ENCODE measurements around the gene GRIK4.

Gene GRIK4

DNA sequence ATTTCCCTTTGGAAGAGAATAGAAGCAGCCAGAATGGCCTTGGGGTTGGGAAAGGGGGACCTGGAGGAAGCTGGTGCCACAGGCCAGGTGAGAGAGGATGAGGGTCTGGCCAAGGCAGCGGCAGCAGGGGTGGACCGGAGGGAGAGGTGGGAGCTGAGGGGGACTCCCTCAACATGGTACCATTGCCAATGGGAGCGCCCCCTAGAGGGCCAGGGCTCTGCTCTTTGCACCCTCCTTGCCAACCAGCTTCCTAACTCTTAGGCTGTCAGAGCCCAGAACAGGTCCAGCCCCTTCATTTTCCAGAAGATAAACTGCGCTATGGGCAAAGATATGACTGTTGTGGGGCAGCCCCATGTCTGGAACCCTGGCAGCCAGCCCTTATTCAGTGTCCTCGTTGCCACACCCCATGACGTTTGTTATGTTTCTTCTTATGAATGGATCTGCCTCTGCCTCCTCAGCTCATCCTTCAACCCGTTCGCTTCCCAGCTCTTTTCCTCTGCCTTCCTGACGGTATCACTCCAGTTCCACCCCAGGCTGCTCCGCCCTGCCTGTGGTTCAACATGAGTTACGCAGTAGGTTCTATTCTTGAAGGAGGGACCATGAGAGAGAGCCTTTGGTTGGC is 185.2 kb downstream of the GRIK4 start:
- no peak for DNase-seq (ENCODE audit: low read depth, low spot score)
- CTCF ChIA-PET, result interaction anchor here (1.0 to 3.3 kb wide), 5 partner anchors 11 to 185 kb away, joined by 3 to 29 read pairs (median 4); partner anchors contain the start of gene GRIK4
- TF ChIP-seq CTCF (IDR thresholded peaks at IDR 0.05; ENCODE audit: insufficient read depth, low read length, missing control alignments), result no peak
- H3K4me3 ChIP-seq (ENCODE audit: low read depth, low read length), result no peak overlapping the region
- POLR2A ChIA-PET, result no interaction called here

GRCh38 chr11:120698918-120699317 is 187.4 kb downstream of the GRIK4 start:
- DNase-seq (ENCODE audit: low read depth, low spot score), result no peak
- ChIA-PET POLR2A (no interaction called here), CTCF (no interaction called here)
- no peak overlapping the region for H3K4me3 ChIP-seq (ENCODE audit: low read depth, low read length)
- TF ChIP-seq CTCF (IDR thresholded peaks at IDR 0.05; ENCODE audit: insufficient read depth, low read length, missing control alignments), result no peak

DNA sequence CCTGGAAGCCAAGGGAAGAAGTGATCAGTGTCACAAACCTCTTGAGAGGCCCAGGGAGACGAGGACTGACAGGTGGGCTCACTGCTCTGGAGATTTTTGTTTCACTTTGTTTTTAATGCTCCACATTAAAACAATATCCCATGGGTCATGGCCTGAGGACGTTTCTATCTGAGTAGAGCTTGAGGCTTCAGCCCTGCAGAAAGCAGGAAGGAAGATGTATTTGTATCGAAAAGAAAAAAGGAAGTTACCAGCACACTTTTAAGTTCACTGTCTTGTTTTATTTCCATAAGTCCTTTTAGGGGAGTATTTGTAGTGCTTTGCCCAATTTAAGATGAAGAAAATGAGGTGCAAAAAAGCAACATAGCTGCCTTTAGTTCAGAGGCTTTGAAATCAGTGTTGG is 191.1 kb downstream of the GRIK4 start:
- DNase-seq (ENCODE audit: low read depth, low spot score), result no peak
- no peak for TF ChIP-seq CTCF (IDR thresholded peaks at IDR 0.05; ENCODE audit: insufficient read depth, low read length, missing control alignments)
- CTCF ChIA-PET, result interaction anchor here (0.8 to 1.0 kb wide), 2 partner anchors 12 to 18 kb away, joined by 3 read pairs; no protein-coding TSS in a partner anchor
- POLR2A ChIA-PET, result no interaction called here
- H3K4me3 ChIP-seq (ENCODE audit: low read depth, low read length), result no peak overlapping the region

DNA sequence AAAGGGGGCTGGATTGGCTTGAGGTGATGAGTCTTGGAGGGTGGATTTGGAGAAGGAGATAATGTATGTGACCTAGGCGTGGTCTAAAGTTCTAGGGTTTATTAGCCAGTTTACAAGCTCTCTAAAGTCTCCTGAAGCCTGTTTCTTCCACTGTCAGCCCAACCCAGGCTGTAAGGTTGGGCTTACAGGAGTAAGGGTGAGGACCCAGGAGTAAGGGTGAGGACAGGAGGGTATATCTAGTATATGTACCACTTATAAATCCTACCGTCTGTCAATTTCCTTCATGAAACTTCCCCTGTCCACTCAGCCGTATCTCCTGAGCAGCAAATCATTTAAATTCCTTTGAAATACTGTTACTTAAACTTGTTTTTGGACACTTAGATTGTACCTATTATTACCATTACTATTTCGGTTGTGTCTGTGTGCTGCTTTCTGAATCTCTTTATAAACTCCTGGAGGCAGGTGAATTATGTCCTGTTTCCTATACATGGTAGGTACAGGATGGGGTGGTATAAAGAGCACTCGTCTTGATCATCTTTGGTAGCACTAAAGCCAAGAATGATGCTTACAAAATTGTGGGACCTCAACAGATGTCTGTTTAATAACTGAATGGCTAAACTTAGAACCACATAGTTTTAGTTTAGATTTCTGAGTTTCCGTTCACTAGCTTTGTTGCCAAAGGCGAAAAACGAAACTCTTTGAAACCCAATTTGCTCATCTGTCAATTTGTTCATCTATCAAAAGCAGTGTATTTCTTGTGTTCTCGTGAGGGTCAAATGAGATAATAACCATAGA is 192.0 kb downstream of the GRIK4 start:
- CTCF ChIA-PET, result interaction anchor here (1.0 to 3.1 kb wide), 3 partner anchors 19 to 193 kb away, joined by 3 to 10 read pairs (median 3); no protein-coding TSS in a partner anchor

GRCh38 chr11:120704256-120704750 is 192.8 kb downstream of the GRIK4 start:
- TF ChIP-seq CTCF (IDR thresholded peaks at IDR 0.05; ENCODE audit: insufficient read depth, low read length, missing control alignments), result no peak
- no peak for DNase-seq (ENCODE audit: low read depth, low spot score)
- H3K4me3 ChIP-seq (ENCODE audit: low read depth, low read length), result no peak overlapping the region
- CTCF ChIA-PET, result interaction anchor here (1.1 to 3.1 kb wide), 2 partner anchors 19 to 194 kb away, joined by 3 to 10 read pairs; no protein-coding TSS in a partner anchor
- POLR2A ChIA-PET, result no interaction called here

More for the DNA sequence above, 192.0 kb downstream of the GRIK4 start:
- no peak for TF ChIP-seq CTCF (IDR thresholded peaks at IDR 0.05; ENCODE audit: insufficient read depth, low read length, missing control alignments)
- no peak for DNase-seq (ENCODE audit: low read depth, low spot score)
- H3K4me3 ChIP-seq (ENCODE audit: low read depth, low read length), result no peak overlapping the region
- POLR2A ChIA-PET, result no interaction called here

- H3K4me3 ChIP-seq (ENCODE audit: low read depth, low read length), result no peak overlapping the region
- ChIA-PET CTCF (interaction anchor here (3.1 kb wide), 1 partner anchor 21 kb away, joined by 10 read pairs; no protein-coding TSS in a partner anchor), POLR2A (no interaction called here)
- TF ChIP-seq CTCF (IDR thresholded peaks at IDR 0.05; ENCODE audit: insufficient read depth, low read length, missing control alignments), result no peak
- no peak for DNase-seq (ENCODE audit: low read depth, low spot score)
Measured at GRCh38 chr11:120706257-120706656, 194.7 kb downstream of the GRIK4 start.

Measured in AG04449 (cell line).